Measurements from ENCODE around the gene HBA1.
"Not testable (repeated sequence)": the region's sequence is repeated elsewhere in the genome, so short reads cannot be mapped to it uniquely, and the experiment has no call there.

The HBA1 gene

DNA sequence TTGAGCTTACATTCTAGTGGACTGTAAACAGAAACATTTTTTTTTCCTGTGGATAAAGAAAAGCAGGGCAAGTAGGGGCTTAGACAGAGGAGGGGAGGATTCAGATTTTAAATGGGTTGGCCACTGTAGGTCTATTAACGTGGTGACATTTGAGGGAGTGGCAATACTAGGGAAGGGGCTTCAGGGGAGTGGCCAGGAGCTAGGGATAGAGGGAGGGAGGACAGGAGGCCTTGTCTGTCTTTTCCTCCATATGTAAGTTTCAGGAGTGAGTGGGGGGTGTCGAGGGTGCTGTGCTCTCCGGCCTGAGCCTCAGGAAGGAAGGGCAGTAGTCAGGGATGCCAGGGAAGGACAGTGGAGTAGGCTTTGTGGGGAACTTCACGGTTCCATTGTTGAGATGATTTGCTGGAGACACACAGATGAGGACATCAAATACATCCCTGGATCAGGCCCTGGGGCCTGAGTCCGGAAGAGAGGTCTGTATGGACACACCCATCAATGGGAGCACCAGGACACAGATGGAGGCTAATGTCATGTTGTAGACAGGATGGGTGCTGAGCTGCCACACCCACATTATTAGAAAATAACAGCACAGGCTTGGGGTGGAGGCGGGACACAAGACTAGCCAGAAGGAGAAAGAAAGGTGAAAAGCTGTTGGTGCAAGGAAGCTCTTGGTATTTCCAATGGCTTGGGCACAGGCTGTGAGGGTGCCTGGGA is 17.2 kb upstream of the HBA1 start:
- no peak for DNase-seq (ENCODE audit: low read depth in 1 of 2, low spot score in 1 of 2)

- DNase-seq (ENCODE audit: low read depth in 1 of 2, low spot score in 1 of 2), result not testable (repeated sequence)
Measured at GRCh38 chr16:160242-160641, 16.2 kb upstream of the HBA1 start.

GRCh38 chr16:160691-161190 is 15.7 kb upstream of the HBA1 start:
- DNase-seq (ENCODE audit: low read depth in 1 of 2, low spot score in 1 of 2), result no peak

DNA sequence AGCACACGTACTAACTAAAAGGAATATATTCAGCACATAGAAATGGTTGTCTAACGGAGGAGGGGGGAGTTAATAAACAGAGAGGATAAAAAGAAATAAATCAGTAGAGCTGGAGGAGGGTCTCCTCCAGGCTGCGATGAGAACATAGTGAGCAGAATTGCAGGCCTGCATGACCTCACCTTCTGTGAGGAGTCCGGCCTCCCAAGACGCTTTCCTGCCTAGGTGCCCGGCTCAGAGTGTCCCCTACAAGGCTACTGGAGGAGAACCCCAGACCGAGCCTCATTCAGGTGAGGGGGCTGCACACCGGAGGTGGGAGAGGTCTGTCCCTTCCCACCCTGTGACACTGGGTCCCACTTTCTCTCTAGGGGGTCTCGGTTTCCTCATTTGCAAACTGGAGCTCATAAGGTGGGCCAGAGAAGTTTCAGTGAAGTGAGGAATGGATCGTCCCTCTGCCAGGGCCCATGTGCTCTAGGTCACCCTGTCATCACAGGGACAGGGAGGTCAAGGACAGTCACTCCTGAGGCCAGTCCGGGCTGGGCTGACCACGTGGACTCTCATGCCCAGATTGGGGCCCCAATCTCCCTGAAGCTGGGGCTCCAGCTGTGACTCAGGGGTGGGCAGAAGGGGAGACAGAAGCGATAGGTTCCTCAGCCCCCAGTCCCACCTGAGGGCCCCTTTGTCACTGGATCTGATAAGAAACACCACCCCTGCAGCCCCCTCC is 14.0 kb upstream of the HBA1 start:
- no peak for DNase-seq (ENCODE audit: low read depth in 1 of 2, low spot score in 1 of 2)

- DNase-seq (ENCODE audit: low read depth in 1 of 2, low spot score in 1 of 2), result not testable (repeated sequence)
Measured at GRCh38 chr16:163139-163538, 13.3 kb upstream of the HBA1 start.

- not testable (repeated sequence) for DNase-seq (ENCODE audit: low read depth in 1 of 2, low spot score in 1 of 2)
Measured at GRCh38 chr16:163696-164095, 12.8 kb upstream of the HBA1 start.

- not testable (repeated sequence) for DNase-seq (ENCODE audit: low read depth in 1 of 2, low spot score in 1 of 2)
Measured at GRCh38 chr16:164134-164823, 12.2 kb upstream of the HBA1 start.

- DNase-seq (ENCODE audit: low read depth in 1 of 2, low spot score in 1 of 2), result no peak
Measured at GRCh38 chr16:164827-165538, 11.5 kb upstream of the HBA1 start.

DNA sequence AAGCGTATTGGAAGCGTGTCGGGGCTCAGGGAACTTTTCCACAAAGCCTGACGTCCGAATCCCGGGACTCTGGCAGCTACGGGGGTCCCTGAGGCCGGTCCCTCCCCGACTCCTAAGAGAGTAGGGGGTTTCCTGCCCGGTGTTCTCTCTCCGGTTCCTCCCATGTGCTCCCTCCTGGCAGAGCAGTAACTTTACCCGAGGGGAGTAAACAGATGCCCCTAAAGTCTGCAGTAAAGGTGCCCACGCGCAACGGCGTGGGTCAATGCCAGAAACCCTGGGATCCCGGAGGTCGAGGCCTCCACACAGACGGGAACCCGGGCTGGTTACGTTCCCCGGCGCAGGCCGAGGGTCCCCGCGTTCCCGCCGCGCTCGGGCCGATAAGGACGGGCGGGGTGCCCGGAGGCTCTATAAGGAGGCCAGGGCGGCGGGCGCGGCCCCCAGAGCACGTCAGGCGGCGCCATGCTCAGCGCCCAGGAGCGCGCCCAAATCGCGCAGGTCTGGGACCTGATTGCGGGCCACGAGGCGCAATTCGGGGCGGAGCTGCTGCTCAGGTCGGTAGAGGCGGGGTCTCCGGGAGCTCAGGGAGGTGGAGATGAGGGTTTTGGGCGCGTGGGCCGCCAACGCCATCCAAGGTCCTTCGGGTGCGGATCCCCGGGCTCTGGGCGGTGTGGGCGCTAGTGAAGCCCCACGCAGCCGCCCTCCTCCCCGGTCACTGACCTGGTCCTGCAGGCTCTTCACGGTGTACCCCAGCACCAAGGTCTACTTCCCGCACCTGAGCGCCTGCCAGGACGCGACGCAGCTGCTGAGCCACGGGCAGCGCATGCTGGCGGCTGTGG is 10.7 kb upstream of the HBA1 start, which contains the start of gene HBM:
TSS of gene HBM (plus strand) at position 440 of the 836 bp plus-strand sequence. CDS start at position 460, 20 bp downstream.
- no peak for DNase-seq (ENCODE audit: low read depth in 1 of 2, low spot score in 1 of 2)

DNA sequence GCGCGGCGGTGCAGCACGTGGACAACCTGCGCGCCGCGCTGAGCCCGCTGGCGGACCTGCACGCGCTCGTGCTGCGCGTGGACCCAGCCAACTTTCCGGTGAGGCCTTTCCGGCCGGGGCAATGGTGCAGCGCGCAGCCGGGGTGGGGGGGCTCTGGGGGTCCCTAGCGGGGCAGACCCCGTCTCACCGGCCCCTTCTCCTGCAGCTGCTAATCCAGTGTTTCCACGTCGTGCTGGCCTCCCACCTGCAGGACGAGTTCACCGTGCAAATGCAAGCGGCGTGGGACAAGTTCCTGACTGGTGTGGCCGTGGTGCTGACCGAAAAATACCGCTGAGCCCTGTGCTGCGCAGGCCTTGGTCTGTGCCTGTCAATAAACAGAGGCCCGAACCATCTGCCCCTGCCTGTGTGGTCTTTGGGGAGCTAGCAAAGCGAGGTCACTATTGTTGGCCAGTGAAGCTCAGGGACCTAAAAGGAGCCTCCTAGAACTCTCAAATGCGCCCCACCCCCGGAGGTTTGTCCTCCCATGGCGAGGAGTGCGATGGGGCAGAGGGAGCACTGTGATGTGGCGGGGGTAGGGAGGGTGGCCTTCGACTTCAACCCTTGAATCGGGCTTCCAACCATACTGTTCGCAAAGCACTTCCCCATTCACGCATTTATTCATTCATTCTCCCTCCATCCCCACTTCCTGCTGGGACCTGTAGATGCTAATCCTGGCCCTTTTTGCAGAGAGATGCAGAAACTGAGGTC is 9.9 kb upstream of the HBA1 start:
- no peak for DNase-seq (ENCODE audit: low read depth in 1 of 2, low spot score in 1 of 2)

GRCh38 chr16:167122-167690 is 9.3 kb upstream of the HBA1 start:
- DNase-seq (ENCODE audit: low read depth in 1 of 2, low spot score in 1 of 2), result no peak

DNA sequence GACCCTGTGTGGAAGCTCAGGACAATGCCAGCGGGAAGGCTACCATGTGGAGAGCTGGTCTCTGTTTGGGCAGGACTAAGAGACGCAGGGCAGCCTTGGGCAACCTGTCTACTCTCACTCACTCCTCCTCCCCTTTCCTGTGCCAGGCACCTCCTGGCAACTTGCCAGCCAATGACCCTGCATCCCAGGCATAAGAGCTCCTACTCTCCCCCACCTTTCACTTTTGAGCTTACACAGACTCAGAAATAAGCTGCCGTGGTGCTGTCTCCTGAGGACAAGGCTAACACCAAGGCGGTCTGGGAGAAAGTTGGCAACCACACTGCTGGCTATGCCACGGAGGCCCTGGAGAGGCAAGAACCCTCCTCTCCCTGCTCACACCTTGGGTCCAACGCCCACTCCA is 8.1 kb upstream of the HBA1 start:
- DNase-seq (ENCODE audit: low read depth in 1 of 2, low spot score in 1 of 2), result no peak

- no peak for DNase-seq (ENCODE audit: low read depth in 1 of 2, low spot score in 1 of 2)
Measured at GRCh38 chr16:169014-169413, 7.5 kb upstream of the HBA1 start.

DNA sequence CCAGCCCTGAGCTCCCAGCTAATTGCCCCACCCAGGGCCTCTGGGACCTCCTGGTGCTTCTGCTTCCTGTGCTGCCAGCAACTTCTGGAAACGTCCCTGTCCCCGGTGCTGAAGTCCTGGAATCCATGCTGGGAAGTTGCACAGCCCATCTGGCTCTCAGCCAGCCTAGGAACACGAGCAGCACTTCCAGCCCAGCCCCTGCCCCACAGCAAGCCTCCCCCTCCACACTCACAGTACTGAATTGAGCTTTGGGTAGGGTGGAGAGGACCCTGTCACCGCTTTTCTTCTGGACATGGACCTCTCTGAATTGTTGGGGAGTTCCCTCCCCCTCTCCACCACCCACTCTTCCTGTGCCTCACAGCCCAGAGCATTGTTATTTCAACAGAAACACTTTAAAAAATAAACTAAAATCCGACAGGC is 6.4 kb upstream of the HBA1 start:
- not testable (repeated sequence) for DNase-seq (ENCODE audit: low read depth in 1 of 2, low spot score in 1 of 2)

DNA sequence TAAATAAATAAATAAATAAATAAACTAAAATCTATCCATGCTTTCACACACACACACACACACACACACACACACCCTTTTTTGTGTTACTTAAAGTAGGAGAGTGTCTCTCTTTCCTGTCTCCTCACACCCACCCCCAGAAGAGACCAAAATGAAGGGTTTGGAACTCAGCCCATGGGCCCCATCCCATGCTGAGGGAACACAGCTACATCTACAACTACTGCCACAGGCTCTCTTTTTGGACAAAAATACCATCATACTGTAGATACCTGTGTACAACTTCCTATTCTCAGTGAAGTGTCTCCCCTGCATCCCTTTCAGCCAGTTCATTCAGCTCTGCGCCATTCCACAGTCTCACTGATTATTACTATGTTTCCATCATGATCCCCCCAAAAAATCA is 5.7 kb upstream of the HBA1 start:
- DNase-seq (ENCODE audit: low read depth in 1 of 2, low spot score in 1 of 2), result no peak

DNA sequence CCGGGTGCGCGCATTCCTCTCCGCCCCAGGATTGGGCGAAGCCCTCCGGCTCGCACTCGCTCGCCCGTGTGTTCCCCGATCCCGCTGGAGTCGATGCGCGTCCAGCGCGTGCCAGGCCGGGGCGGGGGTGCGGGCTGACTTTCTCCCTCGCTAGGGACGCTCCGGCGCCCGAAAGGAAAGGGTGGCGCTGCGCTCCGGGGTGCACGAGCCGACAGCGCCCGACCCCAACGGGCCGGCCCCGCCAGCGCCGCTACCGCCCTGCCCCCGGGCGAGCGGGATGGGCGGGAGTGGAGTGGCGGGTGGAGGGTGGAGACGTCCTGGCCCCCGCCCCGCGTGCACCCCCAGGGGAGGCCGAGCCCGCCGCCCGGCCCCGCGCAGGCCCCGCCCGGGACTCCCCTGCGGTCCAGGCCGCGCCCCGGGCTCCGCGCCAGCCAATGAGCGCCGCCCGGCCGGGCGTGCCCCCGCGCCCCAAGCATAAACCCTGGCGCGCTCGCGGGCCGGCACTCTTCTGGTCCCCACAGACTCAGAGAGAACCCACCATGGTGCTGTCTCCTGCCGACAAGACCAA is 4.0 kb upstream of the HBA1 start, which contains the start of gene HBA2:
TSS of gene HBA2 (plus strand) at position 503 of the 568 bp plus-strand sequence. CDS start at position 540, 37 bp downstream.
- not testable (repeated sequence) for DNase-seq (ENCODE audit: low read depth in 1 of 2, low spot score in 1 of 2)

DNA sequence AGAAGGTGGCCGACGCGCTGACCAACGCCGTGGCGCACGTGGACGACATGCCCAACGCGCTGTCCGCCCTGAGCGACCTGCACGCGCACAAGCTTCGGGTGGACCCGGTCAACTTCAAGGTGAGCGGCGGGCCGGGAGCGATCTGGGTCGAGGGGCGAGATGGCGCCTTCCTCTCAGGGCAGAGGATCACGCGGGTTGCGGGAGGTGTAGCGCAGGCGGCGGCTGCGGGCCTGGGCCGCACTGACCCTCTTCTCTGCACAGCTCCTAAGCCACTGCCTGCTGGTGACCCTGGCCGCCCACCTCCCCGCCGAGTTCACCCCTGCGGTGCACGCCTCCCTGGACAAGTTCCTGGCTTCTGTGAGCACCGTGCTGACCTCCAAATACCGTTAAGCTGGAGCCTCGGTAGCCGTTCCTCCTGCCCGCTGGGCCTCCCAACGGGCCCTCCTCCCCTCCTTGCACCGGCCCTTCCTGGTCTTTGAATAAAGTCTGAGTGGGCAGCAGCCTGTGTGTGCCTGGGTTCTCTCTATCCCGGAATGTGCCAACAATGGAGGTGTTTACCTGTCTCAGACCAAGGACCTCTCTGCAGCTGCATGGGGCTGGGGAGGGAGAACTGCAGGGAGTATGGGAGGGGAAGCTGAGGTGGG is 3.1 kb upstream of the HBA1 start:
- not testable (repeated sequence) for DNase-seq (ENCODE audit: low read depth in 1 of 2, low spot score in 1 of 2)

All from stimulated activated CD4-positive, alpha-beta T cell treated with anti-CD3 and anti-CD28 coated beads, Interleukin-15, amount 100 ng/mL, for 1 hour (primary cell).